GM18907 (cell line): Measurements from ENCODE around the gene CEP112.
"Not testable (repeated sequence)": the region's sequence is repeated elsewhere in the genome, so short reads cannot be mapped to it uniquely, and the experiment has no call there.

Experiments
- ATAC-seq: cut with Tn5 transposase; IDR thresholded peaks from one replicate; pipeline ENCODE4 v1.9.1; 2021; ENCODE audit warnings: mild to moderate bottlenecking, moderate library complexity; ENCODE audit not compliant: unreplicated experiment

CEP112 gene

DNA sequence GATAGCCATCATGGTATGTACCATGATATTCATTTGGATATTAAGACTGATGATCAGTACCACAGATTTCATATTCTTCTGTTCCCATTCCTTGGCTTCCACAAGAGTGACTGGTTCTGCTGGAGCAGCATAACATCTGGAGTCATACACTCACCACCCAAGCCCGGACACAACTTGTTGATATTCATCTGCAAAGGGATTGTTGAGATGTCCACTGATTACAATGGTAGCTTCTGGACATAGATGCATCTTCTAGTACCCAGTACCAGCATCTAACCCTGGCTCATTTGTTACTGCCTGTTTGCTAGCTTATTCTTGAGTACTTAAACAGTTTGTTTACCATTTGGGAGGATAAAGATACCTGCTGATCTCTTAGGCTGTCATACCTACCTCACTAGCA lies 394.8 kb downstream of the CEP112 start:
- no peak for ATAC-seq

DNA sequence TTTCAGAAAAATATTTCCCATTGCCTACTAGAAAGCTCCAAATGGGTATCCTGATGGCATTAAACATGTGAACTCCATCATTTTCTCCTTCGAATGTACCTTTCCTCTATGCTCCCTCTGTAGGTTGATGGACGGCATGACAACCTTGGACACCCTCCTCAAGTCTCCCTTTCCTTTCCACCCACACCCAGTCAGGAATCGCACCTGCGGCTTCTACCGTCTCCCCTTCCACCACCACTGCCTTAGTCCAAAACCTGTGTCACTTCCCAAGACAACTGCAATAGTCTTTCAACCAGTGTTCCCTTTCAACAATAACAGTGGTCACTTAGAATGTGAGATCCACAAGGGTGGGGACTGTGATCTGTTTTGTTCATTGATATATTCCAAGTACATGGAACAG lies 397.4 kb downstream of the CEP112 start:
- ATAC-seq: no peak

DNA sequence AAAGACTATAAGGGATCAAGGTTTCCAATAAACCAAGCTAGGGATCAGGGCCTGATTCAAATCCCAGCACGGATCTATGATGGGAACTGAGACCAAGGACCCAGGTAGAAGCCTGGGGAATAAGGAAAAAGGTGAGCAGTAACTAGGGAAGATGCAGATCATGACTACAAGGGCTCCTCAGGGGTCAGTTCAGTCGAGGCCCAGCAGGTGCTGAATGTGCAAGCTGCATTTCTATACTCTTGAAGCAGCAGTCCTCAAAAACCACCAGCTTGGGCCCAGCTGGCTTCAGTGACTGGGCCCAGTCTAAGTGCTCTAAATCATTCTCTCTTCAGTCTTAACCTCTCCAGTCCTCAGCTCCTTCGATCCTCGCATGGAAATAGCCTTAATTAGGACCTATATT lies 401.7 kb downstream of the CEP112 start:
- no peak for ATAC-seq

DNA sequence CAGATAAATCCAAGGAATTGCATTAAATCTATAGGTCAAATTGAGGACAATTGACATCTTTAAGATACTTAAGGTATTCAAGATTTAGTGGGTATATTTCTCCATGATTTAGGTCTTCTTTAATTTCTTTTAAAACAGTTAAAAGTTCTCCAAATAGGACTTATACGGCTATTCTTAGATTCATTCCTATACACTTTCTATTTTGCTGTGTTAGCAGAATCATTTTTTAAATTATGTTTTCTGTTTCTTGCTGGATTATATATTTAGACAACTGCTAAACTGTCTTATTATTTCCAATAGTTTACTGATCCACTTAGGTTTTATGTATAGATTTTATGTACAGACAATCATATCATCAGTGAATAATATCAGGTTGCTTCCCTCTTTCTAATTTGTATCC lies 404.4 kb downstream of the CEP112 start:
- no peak for ATAC-seq

DNA sequence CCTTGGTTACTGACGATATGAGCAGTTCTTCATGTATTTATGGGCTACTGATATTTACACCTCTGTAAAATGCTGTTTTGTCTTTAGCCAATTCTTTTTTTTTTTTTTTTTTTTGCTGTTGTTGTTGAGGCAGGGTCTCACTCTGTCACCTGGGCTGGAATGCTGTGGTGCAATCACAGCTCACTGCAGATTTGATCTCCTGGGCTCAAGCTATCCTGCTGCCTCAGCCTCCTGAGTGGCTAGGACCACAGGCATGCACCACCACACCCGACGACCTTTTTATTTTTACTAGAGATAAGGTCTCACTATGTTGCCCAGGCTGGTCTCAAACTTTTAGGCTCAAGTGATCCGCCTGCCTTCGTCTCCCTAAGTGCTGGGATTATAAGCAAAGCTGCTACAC lies 405.5 kb downstream of the CEP112 start:
- ATAC-seq: no peak

DNA sequence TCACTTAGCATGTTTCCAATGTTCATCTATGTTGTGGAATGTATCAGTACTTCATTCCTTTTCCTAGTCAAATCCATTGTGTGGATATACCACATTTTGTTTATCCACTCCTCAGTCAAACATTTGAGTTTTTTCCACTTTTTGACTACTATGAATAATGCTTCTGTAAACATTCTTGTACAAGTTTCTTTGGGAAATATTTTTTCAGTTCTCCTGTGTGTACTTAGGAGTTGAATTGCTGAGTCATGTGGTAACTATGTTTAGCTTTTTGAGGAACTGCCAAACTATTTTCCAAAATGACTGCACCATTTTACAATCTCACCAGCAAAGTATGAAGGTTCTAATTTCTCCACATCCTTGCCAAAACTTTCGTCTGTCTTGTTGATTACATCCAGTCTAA lies 406.8 kb downstream of the CEP112 start:
- no peak for ATAC-seq

GRCh38 chr17:65783845-65784334 lies 408.0 kb downstream of the CEP112 start:
- ATAC-seq: no peak

DNA sequence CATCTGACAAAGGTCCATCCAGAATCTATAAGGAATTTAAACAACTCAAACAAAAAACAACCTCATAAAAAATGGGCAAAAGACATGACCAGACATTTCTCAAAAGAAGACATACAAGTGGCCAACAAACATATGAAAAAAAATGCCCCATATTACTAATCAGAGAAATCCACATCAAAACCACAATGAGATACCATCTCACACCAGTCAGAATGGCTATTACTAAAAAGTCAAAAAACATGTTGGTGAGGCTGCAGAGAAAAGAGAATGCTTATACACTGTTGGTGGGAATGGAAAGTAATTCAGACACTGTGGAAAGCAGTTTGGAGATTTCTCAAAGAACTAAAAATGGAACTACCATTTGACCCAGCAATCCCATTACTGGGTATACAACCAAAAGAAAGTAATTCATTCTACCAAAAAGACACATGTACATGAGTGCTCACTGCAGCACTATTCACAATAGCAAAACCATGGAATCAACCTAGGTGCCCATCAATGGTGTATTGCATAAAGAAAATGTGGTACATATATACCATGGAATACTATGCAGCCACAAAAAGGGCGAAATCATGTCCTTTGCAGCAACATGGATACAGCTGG lies 409.7 kb downstream of the CEP112 start:
- not testable (repeated sequence) for ATAC-seq

DNA sequence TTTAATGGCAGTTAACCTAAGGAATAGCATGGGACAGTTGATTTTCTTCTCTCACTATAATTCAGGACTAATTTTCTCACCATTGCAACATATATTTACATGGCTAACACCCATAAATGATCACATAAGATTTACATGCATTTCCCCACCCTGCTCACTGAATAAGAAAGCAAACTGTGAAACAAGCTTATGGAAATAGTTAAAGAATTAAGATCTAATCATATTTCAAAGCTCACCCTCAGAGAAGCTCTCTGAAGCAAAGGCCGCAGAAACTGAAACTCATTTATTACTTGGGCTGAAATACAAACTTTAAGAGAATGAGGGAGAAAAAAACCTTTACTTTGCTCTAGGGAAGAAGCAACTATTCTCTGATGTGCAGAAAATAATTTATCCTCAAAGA lies 411.8 kb downstream of the CEP112 start:
- ATAC-seq: no peak

- no peak for ATAC-seq
These were observed 415.0 kb downstream of the CEP112 start for GRCh38 chr17:65776890-65777289.

- no peak for ATAC-seq
These were observed 417.1 kb downstream of the CEP112 start for GRCh38 chr17:65774787-65775186.

GRCh38 chr17:65772989-65773388 lies 418.9 kb downstream of the CEP112 start:
- no peak for ATAC-seq

DNA sequence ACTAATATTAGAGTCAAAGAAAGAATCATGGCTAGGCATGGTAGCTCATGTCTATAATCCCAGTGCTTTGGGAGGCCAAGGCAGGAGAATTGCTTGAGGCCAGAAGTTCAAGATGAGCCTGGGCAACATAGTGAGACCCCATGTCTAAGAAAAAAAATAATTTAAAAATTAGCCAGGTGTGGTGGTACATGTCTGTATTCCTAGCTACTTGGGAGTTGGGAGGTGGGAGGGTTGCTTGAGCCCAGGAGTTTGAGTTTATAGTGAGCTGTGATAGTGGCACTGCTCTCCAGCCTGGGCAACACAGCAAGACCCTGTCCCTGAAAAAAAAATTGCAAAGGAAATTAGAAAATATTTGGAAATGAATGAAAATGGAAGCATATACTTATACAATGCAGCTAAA lies 420.2 kb downstream of the CEP112 start:
- no peak for ATAC-seq

GRCh38 chr17:65763786-65764185 lies 428.1 kb downstream of the CEP112 start:
- ATAC-seq: no peak

- ATAC-seq: no peak
These were observed 429.0 kb downstream of the CEP112 start for GRCh38 chr17:65762973-65763372.

- no peak for ATAC-seq
These were observed 432.4 kb downstream of the CEP112 start for GRCh38 chr17:65759532-65759931.

DNA sequence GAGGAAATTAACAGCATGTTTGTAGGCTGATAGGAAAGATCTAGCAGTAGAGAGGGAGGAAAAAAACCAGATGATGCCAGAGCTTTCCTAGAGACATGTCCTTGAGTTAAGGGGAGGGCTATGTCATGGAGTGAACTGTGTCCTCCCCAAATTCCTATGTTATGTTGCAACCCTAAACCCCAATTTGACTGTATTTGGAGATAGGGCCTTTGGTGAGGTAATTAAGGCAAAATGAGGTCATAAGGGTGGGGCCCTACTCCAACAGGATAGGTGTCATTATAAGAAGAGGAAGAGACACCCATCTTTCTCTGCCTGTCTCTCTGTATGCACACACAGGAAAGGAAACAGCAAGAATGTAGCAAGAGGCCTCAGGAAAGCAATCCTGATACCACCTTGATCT lies 435.2 kb downstream of the CEP112 start:
- no peak for ATAC-seq

DNA sequence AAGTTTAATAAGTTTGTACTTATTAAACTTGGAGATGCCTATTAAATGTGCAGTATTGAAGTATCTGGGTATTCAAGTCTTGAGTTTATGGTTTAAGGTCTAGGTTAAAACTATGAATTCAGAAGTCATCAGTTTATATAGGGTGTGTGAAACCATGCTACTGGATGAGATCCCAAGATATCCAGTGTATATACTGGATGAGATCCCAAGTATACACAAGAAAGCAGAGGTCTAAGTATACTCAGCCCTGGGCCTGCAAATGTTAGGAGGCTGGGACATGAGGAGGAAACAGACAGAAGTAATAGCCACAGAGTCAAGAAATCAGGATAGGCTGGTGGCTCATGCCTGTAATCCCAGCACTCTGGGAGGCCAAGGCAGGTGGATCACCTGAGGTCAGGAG lies 436.1 kb downstream of the CEP112 start:
- no peak for ATAC-seq

DNA sequence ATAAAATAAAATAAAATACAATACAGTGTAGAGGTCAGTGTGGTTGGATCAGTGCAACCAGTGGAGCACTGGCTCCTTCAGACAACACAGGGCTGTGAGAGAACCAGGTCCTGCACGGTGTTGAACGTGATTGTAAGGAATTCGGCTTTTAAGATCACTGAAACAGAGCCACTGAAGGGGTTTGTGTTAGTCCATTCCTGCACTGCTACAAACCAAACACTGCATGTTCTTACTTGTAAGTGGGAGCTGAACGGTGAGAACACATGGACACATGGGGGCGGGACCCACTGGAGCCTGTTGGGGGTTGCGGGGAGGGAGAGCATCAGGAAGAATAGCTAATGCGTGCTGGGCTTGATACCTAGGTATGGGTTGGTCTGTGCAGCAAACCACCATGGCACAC lies 437.3 kb downstream of the CEP112 start:
- no peak for ATAC-seq

DNA sequence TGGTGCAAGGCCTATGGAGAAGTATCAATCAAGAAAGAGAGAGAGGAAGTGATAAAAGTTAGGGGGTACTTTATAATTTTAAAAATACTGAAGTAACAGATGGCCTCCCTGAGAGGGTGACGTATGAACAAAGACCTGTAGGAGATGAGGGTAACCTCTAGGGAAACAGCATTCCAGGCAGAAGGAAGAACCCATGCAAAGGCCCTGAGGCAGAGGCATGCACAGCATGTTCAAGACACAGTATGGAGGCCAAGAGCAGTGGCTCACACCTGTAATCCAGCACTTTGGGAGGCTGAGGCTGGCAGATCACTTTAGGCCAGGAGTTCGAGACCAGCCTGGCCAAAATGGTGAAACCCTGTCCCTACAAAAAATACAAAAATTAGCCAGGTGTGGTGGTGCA lies 437.9 kb downstream of the CEP112 start:
- ATAC-seq: no peak

- no peak for ATAC-seq
These were observed 438.6 kb downstream of the CEP112 start for GRCh38 chr17:65753348-65753747.

DNA sequence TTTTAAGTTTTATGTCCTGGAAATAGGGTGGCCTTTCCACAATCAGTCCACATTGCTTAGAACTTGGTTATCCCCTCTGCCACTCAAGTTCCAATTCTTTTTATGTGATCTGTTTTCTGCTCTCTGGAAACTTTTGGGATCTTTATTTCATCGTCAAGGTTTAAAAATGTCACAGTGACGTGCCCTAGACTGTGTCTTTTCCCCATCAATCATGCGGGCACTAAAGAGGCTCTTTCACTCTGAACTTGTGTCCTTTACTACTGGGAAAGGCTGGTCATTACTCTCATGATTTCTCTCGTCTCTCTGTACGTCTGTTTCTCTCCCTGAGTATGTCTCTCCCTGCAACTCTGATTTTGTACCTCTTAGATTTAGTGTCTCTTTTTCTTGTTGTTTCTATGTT lies 440.7 kb downstream of the CEP112 start:
- no peak for ATAC-seq

DNA sequence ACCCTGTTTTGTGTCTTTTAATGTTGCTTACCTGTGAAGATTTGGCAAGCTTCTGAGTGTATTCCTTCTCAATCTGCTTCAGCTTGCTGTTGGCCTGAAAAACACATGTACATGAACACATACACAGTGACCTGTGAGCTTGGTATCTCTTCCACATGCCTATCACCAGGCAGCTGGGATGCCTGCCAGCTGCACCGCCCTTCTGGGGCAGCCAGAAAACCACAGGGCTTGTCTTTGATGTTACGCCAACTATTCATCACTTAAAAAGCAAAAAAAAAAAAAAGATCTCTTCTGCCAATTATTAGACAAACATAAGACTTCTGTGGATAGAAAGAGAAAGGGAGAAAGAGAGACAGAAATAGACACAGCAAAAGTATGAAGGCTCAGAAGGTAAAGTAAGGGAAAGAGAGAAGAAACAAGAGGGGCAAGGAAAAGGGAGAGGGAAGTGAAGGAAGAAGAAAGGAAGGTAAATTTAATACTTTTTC lies 441.3 kb downstream of the CEP112 start:
- peak; percentile 74 for ATAC-seq
